GM12874 (cell line): ENCODE data around the gene MLYCD.

Source experiments
- CTCF ChIP-seq: IDR thresholded peaks from 2 replicates; pipeline ENCODE4 v1.5.1; 2011; ENCODE audit warnings: low read depth, mild to moderate bottlenecking, control low read depth, low read length, moderate library complexity; ENCODE audit not compliant: insufficient read depth

The MLYCD gene

GRCh38 chr16:83856792-83857191 is 42.1 kb upstream of the MLYCD start:
- TF ChIP-seq CTCF, result no peak

GRCh38 chr16:83859265-83859664 is 39.6 kb upstream of the MLYCD start:
- no peak for TF ChIP-seq CTCF

- no peak for TF ChIP-seq CTCF
Measured at GRCh38 chr16:83862661-83863060, 36.3 kb upstream of the MLYCD start.

- no peak for TF ChIP-seq CTCF
Measured at GRCh38 chr16:83863682-83864081, 35.2 kb upstream of the MLYCD start.

- no peak for TF ChIP-seq CTCF
Measured at GRCh38 chr16:83870830-83871229, 28.1 kb upstream of the MLYCD start.

- no peak for TF ChIP-seq CTCF
Measured at GRCh38 chr16:83878838-83879237, 20.1 kb upstream of the MLYCD start.

- TF ChIP-seq CTCF, result no peak
Measured at GRCh38 chr16:83882163-83882885, 16.6 kb upstream of the MLYCD start.
